ENCODE results near the gene TLCD4.
"Not testable (repeated sequence)": the region's sequence is repeated elsewhere in the genome, so short reads cannot be mapped to it uniquely, and the experiment has no call there.

TLCD4 gene, protein sequence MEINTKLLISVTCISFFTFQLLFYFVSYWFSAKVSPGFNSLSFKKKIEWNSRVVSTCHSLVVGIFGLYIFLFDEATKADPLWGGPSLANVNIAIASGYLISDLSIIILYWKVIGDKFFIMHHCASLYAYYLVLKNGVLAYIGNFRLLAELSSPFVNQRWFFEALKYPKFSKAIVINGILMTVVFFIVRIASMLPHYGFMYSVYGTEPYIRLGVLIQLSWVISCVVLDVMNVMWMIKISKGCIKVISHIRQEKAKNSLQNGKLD

DNA sequence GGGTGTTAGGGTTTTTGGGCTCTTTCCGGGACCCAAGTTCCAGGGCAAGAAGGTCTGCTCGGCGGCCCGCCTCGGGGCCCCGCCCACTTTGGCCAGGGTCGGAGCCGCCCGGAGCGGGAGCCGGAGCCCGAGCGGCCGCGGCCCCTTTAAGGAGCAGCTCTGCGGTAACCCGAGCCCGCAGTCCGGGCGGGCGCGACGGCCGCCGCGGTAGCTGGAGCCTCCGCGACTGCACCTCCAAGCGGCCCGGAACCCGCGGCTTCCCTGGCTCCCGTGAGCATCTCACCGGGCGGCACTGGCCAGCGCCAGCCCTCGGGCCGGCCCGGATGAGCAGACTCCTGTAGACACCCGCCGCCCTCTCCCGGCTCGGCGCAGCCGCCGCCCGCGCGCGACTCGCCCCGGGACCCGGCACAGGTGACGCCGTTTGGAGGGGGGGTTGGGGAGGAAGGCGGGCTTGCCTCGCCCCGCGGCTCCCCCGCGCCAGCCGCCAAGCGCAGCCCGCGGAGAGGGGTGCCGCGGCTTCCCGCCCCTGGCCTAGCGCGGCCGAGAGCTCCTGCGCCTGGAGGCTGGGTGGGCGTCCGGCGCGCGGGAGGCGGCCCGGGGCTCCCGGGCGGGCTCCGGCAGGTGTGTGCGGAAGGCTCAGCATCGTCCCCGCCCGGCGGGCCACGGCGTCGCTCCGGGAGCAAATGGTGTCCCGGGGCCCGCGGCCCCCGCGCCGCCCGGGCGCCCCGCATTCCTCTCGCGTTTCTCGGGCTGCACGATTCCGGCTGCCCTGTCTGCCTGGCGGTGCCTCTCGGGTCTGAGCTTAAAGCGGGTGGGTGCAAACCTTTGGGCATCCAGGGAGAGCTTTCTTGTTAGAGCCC is at the start of gene TLCD4:
Gene TLCD4, plus strand, starts transcription at position 149 of the 860 bp plus-strand sequence. CDS start 26,547 bp downstream, outside the sequence.
- no peak for FAIRE-seq

DNA sequence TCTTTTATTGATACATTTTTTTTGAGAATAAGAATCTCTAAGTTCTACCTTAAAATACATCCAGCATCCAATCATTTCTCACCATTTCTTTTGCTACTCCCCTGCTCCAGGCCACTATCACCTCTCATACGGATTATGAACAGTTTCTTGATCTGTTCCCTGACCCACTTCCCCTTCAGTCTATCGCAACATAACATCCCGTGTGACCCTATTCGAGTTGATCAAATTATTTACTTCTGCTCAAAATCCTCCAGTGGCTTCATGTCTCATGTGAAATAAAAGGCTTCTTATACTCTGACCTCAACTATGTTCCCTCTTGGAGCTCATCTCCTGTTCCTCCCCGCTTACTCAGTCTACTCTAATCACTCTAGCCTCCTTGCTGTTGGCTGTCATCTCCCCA is 49.6 kb upstream of the TLCD4 start:
- no peak for FAIRE-seq

DNA sequence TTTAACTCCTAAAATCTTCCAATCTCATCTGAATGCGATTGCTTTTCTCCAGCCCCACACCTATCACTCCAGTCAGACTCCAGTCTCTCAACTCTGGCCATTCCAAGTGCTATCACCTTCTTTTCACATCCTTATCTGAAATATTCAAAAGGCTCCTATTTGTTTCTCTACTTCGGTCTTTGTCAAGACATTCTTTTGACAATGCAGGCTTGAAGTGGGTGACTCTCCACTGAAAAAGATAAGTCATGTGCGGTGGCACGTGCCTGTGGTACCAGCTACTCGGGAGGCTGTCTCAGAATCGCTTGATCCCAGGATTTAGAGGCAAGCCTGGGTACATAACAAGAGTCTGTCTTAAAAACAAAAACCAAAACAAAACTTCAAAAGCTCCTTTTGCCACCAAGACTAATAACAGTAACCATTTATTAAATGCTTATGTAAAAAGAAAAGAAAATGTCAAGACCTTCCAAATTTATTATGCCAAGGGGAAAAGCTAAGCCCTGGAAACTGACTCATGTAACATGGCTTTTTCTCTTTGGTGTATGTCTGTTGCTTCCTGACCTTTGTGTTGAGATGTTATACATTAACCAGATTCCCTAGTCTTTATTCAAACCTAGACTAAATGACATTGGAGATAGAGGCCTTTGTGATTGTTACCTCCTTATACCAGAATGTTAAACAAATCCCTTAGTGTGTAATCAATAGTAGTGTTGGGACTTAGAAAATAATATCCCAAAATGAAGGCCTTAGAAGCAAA is 48.0 kb upstream of the TLCD4 start:
- FAIRE-seq: no peak

DNA sequence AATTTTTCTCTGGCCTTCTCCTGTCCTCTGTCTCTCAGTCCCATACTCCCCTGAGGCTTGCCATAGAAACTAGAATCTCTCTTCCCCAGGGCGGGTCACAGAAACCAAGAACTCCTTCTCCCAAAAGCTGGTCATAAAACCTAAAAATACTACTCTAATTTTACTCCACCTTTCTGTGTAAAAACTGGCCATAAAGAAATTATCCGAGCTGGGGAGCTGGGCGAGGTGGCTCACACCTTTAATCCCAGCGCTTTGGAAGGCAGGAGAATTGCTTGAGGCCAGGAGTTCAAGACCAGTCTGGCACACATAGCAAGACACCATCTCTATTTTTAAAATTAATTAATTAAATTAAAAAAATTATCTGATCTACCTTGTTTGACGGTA is 47.5 kb upstream of the TLCD4 start:
- no peak for FAIRE-seq

DNA sequence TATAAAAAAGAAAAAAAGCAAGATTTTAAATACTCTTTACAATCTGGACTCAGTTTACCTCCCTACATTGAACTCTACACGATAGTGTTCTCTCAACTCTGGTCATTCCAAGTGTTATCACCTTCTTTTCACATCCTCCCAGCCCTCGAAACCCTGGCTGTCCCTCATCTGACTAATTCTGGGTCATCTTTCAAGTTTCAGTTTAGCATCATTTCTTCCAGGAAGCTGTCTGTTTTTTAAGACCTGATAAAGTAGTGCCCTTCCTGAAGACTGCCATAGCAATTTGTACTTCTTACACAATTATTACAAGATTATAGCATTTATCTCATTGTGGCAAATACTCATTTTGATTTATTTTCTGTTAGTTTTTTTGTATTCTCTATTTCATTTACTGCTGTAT is 45.6 kb upstream of the TLCD4 start:
- no peak for FAIRE-seq

DNA sequence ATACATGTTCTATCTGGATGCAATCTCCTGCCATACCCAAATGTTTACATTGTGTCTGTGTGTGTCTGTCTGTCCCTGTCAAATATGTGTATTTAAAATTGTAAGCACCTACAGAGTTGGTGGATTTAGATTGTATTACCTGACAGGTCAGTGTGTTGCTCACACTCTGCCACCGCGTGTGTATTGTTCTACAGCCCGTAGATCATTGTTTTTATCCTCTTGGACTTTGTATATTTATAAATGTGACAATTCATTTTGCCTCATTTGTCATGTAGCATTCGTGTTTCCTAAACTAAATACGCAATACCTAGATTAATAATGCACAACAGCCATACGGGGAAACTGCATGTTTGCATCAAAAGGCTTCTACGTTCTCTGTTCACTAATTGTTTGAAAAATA is 45.0 kb upstream of the TLCD4 start:
- no peak for FAIRE-seq

DNA sequence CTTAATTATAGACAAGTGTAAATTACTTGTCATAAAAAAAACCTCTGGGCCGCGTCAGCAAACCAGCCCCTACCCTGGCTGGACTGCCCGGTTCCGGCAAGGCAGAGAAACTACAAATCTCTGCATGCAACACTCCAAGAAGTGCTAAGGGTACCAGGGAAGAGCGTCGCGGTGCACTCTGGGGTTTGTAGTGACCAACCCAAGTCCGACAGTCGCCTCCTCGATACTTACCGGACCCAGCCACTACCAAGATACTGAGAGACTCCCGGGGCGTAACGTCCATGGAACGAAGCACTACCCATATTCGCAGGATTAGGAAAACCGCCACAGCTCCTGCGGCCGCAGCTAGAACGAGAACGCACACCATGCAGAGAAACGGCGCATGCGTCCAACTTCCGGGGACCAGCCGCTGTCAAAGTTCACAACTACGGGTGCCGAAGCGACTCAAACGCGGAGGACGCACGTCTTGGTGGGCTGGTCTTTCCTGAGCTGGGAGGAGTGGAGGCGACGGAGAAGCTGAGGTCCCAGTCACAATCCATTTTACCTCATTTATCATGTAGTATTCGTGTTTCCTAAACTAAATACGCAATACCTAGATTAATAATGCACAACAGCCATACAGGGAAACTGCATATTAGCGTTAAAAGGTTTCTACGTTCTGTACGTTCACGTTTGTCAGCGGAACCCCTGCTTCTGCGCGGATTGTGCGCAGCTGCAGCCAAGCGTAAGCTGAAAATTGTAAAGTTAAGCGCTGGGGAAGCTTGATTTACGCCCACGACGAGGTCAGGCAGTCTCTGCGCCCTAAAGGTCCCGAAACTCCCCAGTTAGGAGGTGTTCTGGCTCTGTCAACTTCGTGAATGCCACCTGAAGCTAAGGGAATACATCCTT is 44.4 kb upstream of the TLCD4 start, which contains the start of gene ALG14:
Gene ALG14, minus strand, starts transcription at position 420 of the 888 bp plus-strand sequence. Its CDS starts 53 bp downstream, at position 367.
- peak; percentile 72 for FAIRE-seq

DNA sequence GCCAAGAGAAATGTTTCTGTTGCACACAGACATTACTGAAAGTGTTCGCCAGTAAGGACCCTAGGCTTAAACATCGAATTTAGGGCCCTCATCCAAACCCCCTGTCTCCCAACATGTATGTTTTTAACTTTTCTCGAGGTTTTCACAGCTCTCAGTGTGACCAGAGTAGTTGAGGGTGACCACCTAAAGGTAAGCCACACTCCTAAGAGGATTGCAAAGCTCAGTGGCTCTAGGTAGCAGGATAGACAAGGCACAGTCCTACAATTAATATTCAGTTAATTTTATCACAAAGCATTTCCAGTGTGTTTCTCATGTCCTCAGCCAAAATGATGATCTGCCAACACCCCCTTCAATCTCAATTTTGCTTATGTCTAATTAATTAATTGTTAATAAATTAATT is 43.7 kb upstream of the TLCD4 start:
- FAIRE-seq: no peak

DNA sequence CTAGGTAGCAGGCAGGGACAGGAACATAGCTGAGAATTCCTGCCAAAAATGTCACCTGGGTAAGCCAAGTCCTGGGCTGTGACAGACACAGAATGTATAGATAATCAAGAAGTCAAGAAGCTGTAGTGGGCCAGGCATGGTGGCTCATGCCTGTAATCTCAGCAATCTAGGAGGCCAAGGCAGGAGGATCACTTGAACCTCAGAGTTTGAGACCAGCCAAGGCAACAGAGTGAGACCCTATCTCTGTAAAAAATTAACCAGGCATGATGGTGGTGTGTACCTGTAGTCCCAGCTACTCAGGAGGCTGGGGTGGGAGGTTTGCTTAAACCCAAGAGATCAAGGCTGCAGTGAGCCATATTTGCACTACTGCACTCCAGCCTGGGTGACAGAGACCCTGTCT is 41.1 kb upstream of the TLCD4 start:
- no peak for FAIRE-seq

DNA sequence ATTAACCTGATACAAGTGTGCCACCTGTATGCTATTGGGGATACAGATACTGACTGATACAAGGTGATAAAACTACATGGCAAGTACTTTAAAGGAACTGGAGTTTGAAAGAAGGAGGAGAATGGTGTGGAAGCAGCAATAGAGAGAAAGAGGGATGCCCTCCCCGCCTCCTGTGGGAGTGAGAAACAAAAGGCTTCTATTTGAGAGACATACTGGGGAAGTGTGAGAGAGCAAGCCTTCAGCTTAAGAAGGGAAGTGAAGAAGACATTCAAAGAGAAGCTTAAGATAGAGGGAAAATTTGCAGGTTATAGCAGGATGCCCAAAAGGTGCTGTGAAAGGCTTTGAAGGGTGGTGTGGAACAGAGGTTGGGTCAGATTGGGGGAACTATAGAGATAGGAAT is 36.7 kb upstream of the TLCD4 start:
- no peak for FAIRE-seq

DNA sequence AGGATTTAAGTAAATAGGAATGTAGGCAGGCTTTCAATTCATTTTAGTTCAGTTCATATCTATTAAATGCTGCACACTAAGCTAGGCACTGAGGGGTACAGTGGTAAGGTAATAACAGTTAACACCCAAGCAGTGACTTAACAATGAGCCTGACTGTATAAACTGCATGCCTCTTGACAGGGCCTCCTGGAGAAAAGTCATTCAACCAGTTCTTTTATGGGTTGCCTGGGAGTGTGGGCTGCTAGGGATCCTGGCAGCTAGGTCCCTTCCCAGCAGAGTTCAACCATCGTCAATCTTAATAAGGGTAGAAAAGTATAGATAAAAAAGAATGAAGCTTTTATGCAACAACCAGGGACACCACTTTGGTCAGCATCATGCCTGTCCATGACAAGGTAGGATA is 36.3 kb upstream of the TLCD4 start:
- FAIRE-seq: no peak

DNA sequence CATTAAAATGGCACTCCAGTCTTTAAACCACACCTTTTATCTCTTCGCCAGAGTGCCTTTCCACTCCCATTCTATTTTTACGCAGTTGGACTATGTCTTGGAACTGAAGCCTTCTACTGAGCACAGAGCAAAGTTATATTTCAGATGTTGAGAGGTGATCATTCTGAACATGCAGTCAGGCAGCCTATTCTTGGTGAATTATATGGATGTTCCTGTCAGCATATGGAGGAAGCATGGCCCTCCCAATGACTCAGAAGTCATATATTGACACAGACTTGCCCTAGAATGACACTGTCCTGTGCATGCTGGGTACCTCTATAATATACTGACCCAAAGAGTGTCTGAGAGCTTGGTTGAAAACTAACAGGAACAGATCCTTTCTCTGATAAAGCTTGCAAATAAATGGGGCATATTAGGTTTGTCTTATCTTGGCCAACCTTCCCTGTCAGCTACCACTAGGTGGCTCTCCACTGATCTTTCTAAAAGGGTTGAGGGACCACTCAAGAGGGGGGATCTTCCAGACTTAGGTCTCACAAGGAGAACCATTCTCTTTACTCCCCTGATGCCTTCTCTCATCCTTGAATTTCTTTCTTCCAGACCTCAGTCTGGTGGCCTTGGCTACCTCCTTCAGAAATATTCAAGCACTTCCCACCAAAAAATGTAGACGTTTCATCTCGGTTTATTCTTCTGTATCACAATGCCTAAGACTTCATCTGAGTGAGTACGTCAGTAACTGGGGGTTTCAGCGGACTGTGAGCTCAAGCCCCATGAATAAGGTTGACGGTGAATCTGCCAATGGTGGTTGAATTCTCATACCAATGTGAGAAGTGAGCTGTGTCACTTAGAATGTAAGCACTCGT is 32.6 kb upstream of the TLCD4 start:
- FAIRE-seq: no peak

DNA sequence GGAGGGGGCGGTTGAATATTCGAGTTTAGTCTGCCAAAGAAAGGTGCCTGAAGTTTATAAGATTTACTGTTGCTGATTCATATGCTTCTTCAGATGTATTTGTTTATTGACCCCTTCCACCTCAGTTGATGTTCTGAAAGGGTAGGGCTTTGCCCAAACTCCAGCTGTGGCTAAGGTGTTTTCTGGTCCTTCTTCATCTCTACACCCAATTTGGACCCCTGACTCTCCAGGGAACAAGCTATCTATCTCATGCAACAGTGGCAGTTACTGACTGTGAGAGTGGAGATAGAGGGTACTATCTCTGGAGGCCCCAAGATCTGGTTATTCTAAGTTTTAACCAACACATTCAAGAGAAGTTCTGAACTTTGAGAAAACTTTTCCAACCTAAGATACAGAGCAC is 31.8 kb upstream of the TLCD4 start:
- no peak for FAIRE-seq

DNA sequence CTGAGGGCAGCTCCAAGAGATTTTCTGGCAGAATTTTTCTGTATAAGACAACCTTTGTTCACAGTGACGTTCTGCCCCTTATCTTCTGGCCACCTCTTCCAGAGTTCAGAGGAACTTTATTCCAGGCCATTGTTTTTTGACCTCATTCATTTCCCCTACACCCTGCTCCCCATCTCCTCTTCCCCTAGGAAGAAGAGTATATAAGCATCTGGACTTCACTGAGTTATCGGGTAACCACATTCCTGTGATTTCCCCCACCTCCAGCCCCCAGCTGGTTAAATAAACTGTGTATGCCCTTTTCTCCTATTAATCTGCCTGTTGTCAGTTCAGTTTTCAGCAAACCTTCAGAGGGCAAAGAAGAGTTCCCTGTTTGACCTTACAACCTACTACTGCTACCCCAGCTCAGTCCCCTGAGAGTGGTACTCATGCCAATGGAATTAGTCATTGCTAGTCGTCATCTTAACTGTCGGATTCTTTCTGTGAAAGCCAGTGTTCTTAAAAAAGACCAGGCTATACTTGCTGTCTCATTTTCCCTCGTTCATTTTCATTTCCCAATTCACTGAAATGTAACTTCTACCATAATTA is 30.1 kb upstream of the TLCD4 start:
- FAIRE-seq: no peak

DNA sequence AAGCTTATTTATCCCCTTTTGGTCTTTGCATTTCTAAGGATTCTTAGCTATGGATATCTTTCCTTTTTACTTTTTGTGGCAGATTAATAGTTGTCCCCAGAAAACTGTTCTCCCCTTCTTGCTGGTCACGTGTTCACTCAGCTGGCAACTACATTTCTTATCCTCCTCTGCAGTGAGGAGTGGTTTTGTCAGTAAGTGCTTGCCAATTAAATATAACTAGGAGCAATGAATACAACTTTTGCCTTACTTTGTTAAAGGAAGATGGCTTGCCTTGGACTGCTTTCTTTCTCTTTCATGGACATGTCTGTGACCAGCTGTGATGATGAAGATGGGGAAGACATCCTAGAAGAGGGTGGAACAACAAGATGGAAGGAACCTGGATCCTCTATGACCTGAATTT is 28.9 kb upstream of the TLCD4 start:
- no peak for FAIRE-seq

DNA sequence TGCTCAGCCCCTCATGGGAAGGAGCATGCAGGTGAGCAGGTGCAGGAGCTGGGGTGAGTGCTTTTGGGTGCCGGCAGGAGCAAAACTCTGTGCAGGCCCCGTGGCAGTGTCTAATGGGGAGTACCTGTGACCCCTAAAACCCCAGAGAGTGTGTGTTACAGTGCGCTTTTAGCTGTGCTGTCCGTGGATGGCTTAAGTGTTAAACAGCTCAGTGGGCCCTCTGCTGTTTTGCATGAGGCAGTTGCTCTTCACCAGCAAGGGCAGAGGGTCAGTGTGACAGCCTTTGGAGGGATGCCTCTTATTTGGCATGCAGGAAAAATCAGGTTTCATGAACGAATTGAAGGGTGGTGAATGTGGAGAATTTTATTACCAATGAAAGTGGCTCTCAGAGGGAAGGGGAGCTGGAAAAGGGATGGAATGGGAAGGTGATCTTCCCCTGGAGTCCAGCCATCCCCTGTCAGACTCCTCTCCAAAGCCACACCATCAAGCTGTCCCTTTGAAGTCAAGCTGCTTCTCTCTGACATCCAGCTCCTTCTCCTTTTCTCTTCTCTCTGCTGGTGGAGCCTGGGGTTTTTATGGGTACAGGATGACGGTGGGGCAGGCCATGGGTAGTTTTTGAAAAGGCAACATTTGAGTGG is 27.4 kb upstream of the TLCD4 start:
- no peak for FAIRE-seq

DNA sequence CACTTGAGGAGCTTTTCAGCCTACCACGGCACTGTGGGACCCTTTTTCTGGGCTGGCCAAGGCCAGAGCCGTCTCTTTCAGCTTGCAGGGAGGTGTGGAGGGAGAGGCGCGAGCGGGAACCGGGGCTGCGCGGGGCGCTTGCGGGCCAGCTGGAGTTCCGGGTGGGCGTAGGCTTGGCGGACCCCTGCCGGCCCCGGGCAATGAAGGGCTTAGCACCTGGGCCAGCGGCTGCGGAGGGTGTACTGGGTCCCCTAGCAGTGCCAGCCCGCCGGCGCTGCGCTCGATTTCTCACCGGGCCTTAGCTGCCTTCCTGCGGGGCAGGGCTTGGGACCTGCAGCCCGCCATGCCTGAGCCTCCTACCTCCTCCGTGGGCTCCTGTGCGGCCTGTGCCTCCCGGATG is 25.9 kb upstream of the TLCD4 start:
- not testable (repeated sequence) for FAIRE-seq

DNA sequence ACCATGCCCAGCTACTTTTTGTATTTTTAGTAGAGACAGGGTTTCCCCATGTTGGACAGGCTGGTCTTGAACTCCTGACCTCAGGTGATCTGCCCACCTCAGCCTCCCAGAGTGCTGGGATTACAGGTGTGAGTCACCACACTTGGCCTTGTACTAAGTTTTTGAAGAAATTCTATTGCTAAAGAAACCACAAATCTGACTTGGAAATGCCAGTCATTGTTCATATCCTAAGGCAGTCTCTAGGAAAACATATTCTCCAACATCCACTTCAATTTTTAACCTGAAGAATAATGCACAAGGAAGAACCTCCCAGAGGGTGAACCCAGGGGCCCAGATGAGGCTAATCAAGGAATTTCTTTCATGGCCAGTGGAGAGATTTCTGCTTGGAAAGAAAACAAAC is 24.3 kb upstream of the TLCD4 start:
- not testable (repeated sequence) for FAIRE-seq

DNA sequence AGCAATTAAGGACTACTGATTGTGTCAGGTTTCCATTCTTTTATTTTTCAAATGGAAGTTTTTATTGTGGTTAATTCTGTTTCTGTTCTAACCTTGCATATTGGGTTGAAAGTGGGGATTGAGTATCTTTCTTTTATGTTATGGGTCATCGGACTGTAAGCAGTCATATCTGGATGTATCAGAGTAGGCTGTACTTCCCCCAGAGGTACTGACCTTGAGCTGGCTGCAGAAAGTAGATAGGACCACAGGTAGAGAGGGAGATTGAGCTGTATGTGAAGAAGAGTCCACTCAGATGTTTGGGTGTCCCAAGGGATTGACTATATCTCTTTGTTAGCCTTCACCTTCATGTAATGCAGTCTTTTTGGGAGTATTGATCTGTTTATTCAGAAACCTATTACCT is 23.9 kb upstream of the TLCD4 start:
- FAIRE-seq: no peak

DNA sequence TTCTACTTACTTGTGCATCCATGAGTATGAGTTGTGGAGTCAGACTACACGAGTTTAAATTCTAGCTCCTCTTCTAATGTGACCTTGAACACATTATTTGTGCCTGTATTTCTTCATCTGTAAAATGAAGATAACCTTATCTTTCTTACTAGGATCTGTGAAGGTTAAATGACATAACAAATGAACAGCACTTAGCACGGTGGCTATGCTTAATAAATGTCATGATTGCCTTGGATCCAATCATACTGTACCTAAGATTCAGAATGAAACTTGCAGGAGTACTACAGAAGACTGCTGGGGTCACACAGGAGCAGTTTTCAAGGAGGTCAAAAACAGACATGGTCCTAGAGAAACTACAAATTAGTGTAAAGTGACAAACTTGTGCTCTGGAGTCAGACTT is 22.2 kb upstream of the TLCD4 start:
- no peak for FAIRE-seq

DNA sequence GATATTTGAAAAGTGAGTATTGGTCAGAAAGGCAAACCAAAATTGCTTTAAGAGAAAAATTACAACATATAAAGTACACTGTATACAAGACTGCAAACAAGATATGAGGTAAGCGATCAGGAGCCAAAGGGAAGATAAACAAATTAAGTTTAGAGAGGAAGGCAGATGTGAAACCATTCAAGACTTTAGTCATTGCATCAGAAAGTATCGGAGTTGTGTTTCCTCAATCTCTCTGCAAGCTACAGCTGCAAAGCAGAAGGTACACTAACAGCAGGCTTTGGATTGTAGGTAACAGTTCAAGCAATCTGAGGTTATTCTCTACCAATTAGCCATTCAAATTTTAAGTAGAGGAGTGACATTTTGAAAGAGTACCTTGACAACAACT is 21.3 kb upstream of the TLCD4 start:
- FAIRE-seq: no peak
